Suprapubic skin (tissue), 3 donors: ENCODE results near the gene FAM149A.

ENCODE experiments used
- CTCF ChIP-seq, 2 donors: fragments of 200-600 bp in 1 of 2; fragments of 450-650 bp in 1 of 2; sonication (generic) in 1 of 2; IDR thresholded peaks; one replicate each; pipeline ENCODE4 v1.5.1; 2016 to 2019; ENCODE audit warnings: antibody characterized with exemption in 2 of 2, mild to moderate bottlenecking in 1 of 2, moderate library complexity in 1 of 2
- POLR2A ChIP-seq, 2 donors: fragments of 450-650 bp; IDR thresholded peaks; one replicate each; pipeline ENCODE4 v1.6.1; 2017; ENCODE audit warnings: antibody characterized with exemption in 2 of 2, mild to moderate bottlenecking in 2 of 2, moderate library complexity in 2 of 2

GRCh38 chr4:186190581-186191199, 86.2 kb downstream of the FAM149A start:
- TF ChIP-seq CTCF (IDR thresholded peaks at IDR 0.05) (no peak), POLR2A (IDR thresholded peaks at IDR 0.05) (no peak)
